KMS-11 (cell line): ENCODE measurements around the gene GOLGA6L6.
"Not testable (repeated sequence)": the region's sequence is repeated elsewhere in the genome, so short reads cannot be mapped to it uniquely, and the experiment has no call there.

Experiments used
- H2AFZ ChIP-seq: fragments of 200-600 bp; sonication (generic); 2 replicates; pipeline ENCODE4 v1.6.1; 2016; ENCODE audit warnings: antibody characterized with exemption, mixed run types, low read depth
- H3K27ac ChIP-seq: fragments of 200-600 bp; sonication (generic); 2 replicates; pipeline ENCODE4 v1.6.1; 2016; ENCODE audit warnings: mild to moderate bottlenecking, mixed run types
- H3K27me3 ChIP-seq: fragments of 200-600 bp; sonication (generic); 2 replicates; pipeline ENCODE4 v1.6.1; 2017; ENCODE audit warnings: mild to moderate bottlenecking, low read depth, mixed run types, moderate library complexity; ENCODE audit not compliant: insufficient read depth
- H3K36me3 ChIP-seq: fragments of 200-600 bp; sonication (generic); 2 replicates; pipeline ENCODE4 v1.6.1; 2017; ENCODE audit warnings: mild to moderate bottlenecking, mixed run types; ENCODE audit not compliant: insufficient read depth
- H3K4me1 ChIP-seq: fragments of 200-600 bp; sonication (generic); 2 replicates; pipeline ENCODE4 v1.6.1; 2016; ENCODE audit warnings: mild to moderate bottlenecking, low read depth, mixed run types; ENCODE audit not compliant: poor library complexity, severe bottlenecking
- H3K4me2 ChIP-seq: fragments of 200-600 bp; sonication (generic); 2 replicates; pipeline ENCODE4 v1.7.0; 2016; ENCODE audit warnings: mild to moderate bottlenecking, mixed run types
- H3K4me3 ChIP-seq: fragments of 200-600 bp; sonication (generic); IDR thresholded peaks from 2 replicates; pipeline ENCODE4 v1.6.1; 2017; ENCODE audit warnings: low read depth, low read length, mixed read lengths; ENCODE audit not compliant: insufficient read depth
- H3K79me2 ChIP-seq: fragments of 200-600 bp; sonication (generic); 2 replicates; pipeline ENCODE4 v1.6.1; 2016; ENCODE audit warnings: low read depth, mixed run types; ENCODE audit not compliant: insufficient read depth
- H3K9ac ChIP-seq: fragments of 200-600 bp; sonication (generic); 2 replicates; pipeline ENCODE4 v1.6.1; 2016; ENCODE audit warnings: mild to moderate bottlenecking, mixed run types
- H4K20me1 ChIP-seq: fragments of 200-600 bp; sonication (generic); 2 replicates; pipeline ENCODE4 v1.6.1; 2016; ENCODE audit warnings: mild to moderate bottlenecking, mixed run types; ENCODE audit not compliant: insufficient read depth

Gene GOLGA6L6, protein sequence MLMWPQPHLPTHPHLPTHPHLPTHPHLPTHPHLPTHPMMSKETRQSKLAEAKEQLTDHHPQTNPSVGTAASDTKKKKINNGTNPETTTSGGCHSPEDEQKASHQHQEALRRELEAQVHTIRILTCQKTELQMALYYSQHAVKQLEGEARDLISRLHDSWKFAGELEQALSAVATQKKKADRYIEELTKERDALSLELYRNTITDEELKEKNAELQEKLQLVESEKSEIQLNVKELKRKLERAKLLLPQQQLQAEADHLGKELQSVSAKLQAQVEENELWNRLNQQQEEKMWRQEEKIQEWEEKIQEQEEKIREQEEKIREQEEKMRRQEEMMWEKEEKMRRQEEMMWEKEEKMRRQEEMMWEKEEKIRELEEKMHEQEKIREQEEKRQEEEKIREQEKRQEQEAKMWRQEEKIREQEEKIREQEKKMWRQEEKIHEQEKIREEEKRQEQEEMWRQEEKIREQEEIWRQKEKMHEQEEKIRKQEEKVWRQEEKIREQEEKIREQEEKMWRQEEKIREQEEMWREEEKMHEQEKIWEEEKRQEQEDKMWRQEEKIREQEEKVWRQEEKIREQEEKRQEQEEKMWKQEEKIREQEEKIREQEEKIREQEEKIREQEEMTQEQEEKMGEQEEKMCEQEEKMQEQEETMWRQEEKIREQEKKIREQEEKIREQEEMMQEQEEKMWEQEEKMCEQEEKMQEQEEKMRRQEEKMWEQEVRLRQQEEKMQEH

DNA sequence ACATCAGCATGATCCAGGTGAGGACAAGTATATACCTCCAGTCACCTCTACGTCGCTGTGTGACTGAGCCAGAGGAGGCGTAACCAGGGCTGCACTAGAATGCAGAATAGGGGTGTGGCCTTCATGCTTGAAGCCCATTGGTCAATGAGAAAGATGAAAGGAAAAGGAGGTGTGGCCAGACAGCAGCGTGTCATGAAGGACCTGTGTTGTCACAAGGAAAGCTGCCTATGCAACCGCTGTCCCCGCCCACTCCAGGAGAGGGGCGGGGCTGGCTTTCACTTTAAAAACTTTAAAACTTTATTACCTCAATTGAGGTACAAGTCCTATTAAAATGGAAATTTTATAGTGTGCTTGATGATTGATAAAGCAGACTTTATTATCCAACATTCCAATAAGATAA lies at the start of gene GOLGA6L6:
Gene GOLGA6L6 (minus strand): TSS at position 101 of the 400 bp plus-strand sequence. CDS start 91 bp downstream, at position 10.
- H3K9ac ChIP-seq, H4K20me1 ChIP-seq, H3K36me3 ChIP-seq, H2AFZ ChIP-seq, H3K4me2 ChIP-seq, H3K4me1 ChIP-seq, H3K27ac ChIP-seq, H3K79me2 ChIP-seq, H3K4me3 ChIP-seq, H3K27me3 ChIP-seq: not testable (repeated sequence)

DNA sequence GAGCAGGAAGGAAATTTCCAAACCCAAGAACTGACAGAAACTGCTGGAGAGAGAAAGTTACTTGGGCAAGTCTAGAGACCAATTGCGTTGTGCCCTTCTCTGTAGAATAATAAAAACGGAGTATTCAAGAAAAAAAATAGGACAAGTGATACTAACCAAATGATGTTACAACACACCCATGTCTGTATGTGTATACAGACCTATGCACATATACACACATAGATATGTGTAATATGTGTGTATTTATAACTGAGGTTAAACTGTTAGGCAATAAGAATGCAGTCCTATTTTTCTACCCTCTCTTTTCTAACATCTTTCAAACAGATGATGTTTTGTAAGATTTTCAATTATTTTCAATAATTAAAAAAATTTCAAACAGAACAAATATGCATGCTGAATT lies 48.5 kb upstream of the GOLGA6L6 start:
- H3K4me3 ChIP-seq, H2AFZ ChIP-seq, H3K79me2 ChIP-seq, H3K36me3 ChIP-seq, H4K20me1 ChIP-seq, H3K4me1 ChIP-seq, H3K4me2 ChIP-seq, H3K27me3 ChIP-seq, H3K9ac ChIP-seq, H3K27ac ChIP-seq: not testable (repeated sequence)

DNA sequence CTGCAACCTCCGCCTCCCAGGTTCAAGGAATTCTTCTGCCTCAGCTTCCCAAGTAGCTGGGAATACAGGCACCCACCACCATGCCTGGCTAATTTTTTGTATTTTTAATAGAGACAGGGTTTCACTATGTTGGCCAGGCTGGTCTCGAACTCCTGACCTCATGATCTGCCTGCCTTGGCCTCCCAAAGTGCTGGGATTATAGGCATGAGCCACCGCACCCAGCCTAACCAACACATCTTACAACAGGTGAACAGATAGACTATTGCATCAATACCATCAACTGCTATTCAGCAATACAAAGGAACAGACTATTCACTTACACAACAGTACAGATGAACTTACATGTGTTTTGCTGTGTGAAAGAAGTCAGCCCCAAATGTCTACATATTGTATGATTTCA lies 45.2 kb upstream of the GOLGA6L6 start:
- not testable (repeated sequence) for H3K4me3 ChIP-seq, H3K9ac ChIP-seq, H3K27ac ChIP-seq, H3K36me3 ChIP-seq, H2AFZ ChIP-seq, H3K4me1 ChIP-seq, H3K4me2 ChIP-seq, H3K27me3 ChIP-seq, H3K79me2 ChIP-seq, H4K20me1 ChIP-seq

DNA sequence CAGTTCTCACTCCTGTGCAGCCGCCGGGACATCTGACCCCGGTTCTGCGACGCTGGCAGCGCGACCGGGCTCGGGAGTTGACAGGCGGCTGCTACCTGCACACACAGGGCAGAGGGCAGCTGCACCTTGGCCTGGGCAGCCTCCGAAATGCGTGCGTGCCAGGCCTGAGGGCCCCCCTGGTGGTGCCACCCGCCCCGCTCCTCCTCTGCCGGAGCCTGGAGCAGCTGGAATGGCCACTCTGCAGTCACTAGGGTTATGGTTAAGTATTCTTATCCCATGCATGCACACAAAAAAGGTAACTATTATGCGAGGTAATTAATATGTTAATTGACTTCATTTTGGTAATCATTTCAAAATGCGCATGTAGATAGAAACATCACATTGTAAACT lies 41.1 kb upstream of the GOLGA6L6 start:
- not testable (repeated sequence) for H3K36me3 ChIP-seq, H3K27ac ChIP-seq, H3K4me3 ChIP-seq, H4K20me1 ChIP-seq, H2AFZ ChIP-seq, H3K27me3 ChIP-seq, H3K4me2 ChIP-seq, H3K79me2 ChIP-seq, H3K9ac ChIP-seq, H3K4me1 ChIP-seq

DNA sequence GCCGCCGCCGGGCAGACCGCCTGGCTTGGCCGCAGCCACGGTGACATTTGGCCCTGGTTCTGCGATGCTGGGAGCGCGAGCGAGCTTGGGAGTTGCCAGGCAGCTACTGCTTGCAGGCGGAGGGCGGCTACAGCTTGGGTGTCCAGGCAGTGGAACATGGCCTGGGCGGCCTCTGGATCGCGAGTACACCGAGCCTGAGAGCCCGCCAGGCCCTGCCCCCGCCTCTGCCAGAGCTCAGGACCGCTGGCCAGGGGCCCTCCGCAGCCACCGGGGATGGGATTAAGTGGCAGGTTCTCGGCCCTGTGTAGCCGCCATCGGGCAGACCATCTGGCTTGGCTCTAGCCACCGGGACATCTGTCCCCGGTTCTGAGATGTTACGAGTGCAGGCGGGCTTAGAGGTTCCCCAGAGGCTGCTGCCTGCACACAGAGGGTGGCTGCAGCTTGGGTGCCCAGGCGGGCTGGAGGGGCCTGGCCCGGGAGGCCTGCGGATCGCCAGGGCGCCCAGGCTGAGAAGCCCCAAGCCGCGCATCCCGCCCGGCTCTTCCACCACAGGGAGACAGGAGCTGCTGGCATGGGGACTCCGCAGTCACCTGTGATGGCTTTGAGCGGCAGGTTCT lies 40.6 kb upstream of the GOLGA6L6 start:
- H3K79me2 ChIP-seq, H3K9ac ChIP-seq, H3K36me3 ChIP-seq, H4K20me1 ChIP-seq, H3K4me1 ChIP-seq, H3K27ac ChIP-seq, H3K27me3 ChIP-seq, H2AFZ ChIP-seq, H3K4me2 ChIP-seq, H3K4me3 ChIP-seq: not testable (repeated sequence)

DNA sequence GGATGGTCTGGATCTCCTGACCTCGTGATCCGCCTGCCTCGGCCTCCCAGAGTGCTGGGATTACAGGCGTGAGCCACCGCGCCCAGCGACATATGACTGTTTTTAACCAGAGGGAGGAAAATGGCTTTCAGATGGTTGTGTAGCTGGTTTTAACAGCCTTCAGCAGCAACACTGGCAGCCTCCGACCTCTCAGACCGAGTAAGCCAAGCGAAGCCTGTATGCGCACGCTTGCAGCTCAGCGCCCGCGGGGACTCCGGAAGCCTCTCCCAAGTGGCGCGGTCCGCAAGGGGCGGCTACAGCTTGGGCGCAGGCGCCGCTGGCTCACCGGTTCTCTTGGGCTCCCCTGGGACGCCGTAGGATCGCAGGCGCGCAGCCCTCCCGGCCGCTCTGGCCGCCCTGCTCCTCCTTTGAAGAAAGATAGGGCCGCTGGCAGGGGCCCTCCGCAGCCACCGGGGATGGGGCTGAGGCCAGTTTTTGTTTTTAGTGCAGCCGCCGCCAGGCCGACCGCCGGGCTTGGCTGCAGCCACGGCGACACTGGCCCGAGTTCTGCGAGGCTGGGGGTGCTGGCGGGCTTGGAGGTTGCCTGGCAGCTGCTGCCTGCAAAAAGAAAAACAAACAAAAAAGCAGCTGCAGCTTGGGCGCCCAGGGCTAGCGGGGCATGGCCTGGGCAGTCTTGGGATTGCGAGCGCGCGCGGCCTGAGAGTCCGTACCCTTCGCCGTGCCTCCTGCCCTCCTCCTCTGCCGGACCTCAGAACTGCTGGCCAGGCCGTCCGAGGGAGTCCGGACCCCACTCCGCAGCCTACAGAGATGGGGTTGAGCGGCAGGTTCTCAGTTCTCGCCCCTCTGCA lies 39.9 kb upstream of the GOLGA6L6 start:
- H2AFZ ChIP-seq, H3K27me3 ChIP-seq, H3K9ac ChIP-seq, H3K4me3 ChIP-seq, H3K36me3 ChIP-seq, H3K4me1 ChIP-seq, H3K27ac ChIP-seq, H4K20me1 ChIP-seq, H3K4me2 ChIP-seq, H3K79me2 ChIP-seq: not testable (repeated sequence)

DNA sequence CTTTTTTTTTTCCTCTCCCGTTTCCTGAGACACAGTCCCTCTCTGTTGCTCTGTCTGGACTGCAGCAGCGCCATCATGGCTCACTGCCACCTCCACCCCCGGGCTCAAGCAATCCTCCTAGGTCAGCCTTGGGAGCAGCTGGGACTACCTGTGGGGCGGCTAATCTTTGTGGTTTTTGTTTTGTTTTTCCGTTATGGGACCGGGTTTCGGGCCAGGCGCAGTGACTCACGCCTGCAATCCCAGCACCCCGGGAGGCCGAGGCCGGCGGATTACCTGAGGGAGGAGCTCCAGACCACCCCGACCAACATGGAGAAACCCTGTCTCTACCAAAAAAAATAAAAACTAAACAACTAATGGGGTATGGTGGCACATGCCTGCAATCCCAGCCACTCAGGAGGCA lies 38.1 kb upstream of the GOLGA6L6 start:
- H2AFZ ChIP-seq, H3K4me2 ChIP-seq, H3K4me3 ChIP-seq, H3K9ac ChIP-seq, H3K4me1 ChIP-seq, H3K36me3 ChIP-seq, H3K79me2 ChIP-seq, H4K20me1 ChIP-seq, H3K27me3 ChIP-seq, H3K27ac ChIP-seq: not testable (repeated sequence)

DNA sequence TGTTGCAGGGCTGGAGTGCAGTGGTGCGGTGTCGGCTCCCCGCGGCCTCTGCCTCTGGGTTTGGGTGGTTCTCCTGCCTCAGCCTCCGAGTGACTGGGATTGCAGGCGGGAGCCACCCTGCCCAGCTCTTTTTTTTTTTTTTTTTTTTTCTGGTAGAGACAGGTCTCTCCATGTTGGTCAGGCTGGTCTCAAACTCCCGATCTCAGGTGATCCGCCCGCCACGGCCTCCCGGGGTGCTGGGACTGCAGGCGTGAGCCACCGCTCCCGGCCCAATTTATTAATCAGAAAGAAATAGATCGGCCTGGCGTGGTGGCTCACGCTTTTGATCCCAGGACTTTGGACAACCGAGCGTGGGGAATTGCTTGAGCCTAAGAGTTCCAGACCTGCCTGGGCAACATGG lies 9.7 kb upstream of the GOLGA6L6 start:
- not testable (repeated sequence) for H3K79me2 ChIP-seq, H4K20me1 ChIP-seq, H3K4me3 ChIP-seq, H3K4me1 ChIP-seq, H2AFZ ChIP-seq, H3K36me3 ChIP-seq, H3K27ac ChIP-seq, H3K9ac ChIP-seq, H3K4me2 ChIP-seq, H3K27me3 ChIP-seq

DNA sequence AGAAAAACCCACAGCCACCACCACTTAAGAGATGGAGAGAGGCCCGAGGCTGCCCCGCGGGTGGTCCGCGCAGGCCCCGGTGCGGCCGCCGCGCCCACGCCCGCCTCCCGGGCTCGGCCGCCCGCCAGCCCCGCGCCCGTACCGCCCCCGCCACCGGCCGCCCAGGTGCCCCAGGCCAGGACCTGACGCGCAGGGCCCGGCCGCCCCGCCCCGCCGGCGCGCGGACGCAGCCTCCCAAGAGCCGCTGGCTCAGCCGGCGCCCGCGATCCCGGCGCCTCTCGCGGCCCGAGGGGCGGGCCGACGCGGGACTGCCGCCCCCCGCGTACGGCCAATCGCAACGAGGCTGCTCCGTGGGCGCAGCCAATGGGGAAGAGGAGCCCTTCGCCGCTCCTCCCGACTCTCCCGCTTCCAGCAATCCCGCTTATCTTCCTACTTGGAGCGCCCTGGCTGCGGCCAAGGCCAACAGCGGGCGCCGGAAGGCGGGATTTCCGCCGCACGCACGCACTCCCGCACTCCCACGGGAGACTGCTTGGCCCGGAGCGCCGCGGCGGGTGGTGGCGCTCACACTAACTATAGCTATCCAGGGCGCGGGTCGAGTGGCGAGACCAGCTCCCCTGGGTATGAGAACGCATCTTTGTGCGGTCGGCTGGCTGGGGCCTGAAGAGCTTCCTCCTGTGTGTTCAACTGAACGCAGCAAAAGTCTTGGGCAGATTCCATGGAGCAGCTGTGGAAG lies 35.5 kb downstream of the GOLGA6L6 start:
- H3K4me2 ChIP-seq, H3K79me2 ChIP-seq, H3K4me3 ChIP-seq, H3K4me1 ChIP-seq, H2AFZ ChIP-seq, H3K27me3 ChIP-seq, H3K27ac ChIP-seq, H4K20me1 ChIP-seq, H3K9ac ChIP-seq, H3K36me3 ChIP-seq: not testable (repeated sequence)
